ENCODE results near the gene ETS1. TPM values are rescaled to one million over a fixed set of nuclear protein-coding genes. Genes with fewer than 3 reads are reported as not detected.

ETS1 gene
- total RNA-seq, 1 experiment from 2014 or later = 29.9 TPM

GRCh38 chr11:128517451-128518230 lies 69.7 kb downstream of the ETS1 start:
- H3K18ac ChIP-seq (ENCODE audit: insufficient read length, low read depth, low read length) = no peak overlapping the region
- no peak overlapping the region for H2AK5ac ChIP-seq (ENCODE audit: insufficient read length, low read length)
- H3K23ac ChIP-seq (ENCODE audit: insufficient read length, low read depth, low read length) = no peak overlapping the region
- H2BK15ac ChIP-seq (ENCODE audit: low read depth, low read length) = no peak overlapping the region
- DNase-seq = no peak
- Mint-ChIP-seq H3K27me3 (ENCODE audit: low read depth) (peaks cover 10% of the 10 kb centered on the region), H3K27ac (no peak overlapping the region), H3K4me3 (no peak overlapping the region), H3K9me3 (no peaks in the 10 kb centered on the region), H3K4me1 (peaks cover 34 to 37% of the 10 kb centered on the region in 2 experiments), H3K36me3 (ENCODE audit: insufficient read depth in 1 of 3, low read depth in 3 of 3) (no peaks in the 10 kb centered on the region)
- H2AFZ ChIP-seq (ENCODE audit: low read length) = no peak overlapping the region
- H4K8ac ChIP-seq (replicated peaks; ENCODE audit: insufficient read length, low read depth, low read length) = no peak overlapping the region
- no peak overlapping the region for H4K5ac ChIP-seq (ENCODE audit: insufficient read length, low read depth, low read length)
- H2BK120ac ChIP-seq (ENCODE audit: low read depth, low read length, poor library complexity, severe bottlenecking) = no peak overlapping the region
- no peak overlapping the region for H2BK20ac ChIP-seq (ENCODE audit: low read depth, low read length, poor library complexity, severe bottlenecking)
- no peak overlapping the region for H3K56ac ChIP-seq (ENCODE audit: insufficient read length, low read depth, low read length)
- H3K23me2 ChIP-seq (ENCODE audit: insufficient read length, low read depth, low read length, poor library complexity, severe bottlenecking) = peaks cover 7% of the 10 kb centered on the region
- H2BK12ac ChIP-seq (ENCODE audit: insufficient read length, low read depth, low read length) = no peak overlapping the region
- no peaks in the 10 kb centered on the region for H3K9me3 ChIP-seq (ENCODE audit: control insufficient read depth, low read depth, low read length)
- H3K4ac ChIP-seq (ENCODE audit: low read depth, low read length) = no peak overlapping the region
- H3K4me2 ChIP-seq (ENCODE audit: insufficient read depth, insufficient read length, low read length) = no peak overlapping the region
- no peaks in the 10 kb centered on the region for H4K20me1 ChIP-seq (ENCODE audit: control insufficient read depth, insufficient read depth, insufficient read length)
- no peak overlapping the region for H4K91ac ChIP-seq (ENCODE audit: insufficient read length, low read depth, low read length)
- H3K14ac ChIP-seq (ENCODE audit: insufficient read depth, low read length) = no peak overlapping the region
- H3K4me1 ChIP-seq (ENCODE audit: insufficient read depth, low read length) = peaks cover 6% of the 10 kb centered on the region; the same call in 1 of the 2 replicates
- H3K27ac ChIP-seq (ENCODE audit: insufficient read length, low read depth, low read length) = no peak overlapping the region
- H3K79me2 ChIP-seq (ENCODE audit: insufficient read depth, low read length) = peaks cover 2% of the 10 kb centered on the region; the same call in 1 of the 2 replicates
- no peak overlapping the region for H2BK5ac ChIP-seq (ENCODE audit: insufficient read length, low read length)
- H3K27me3 ChIP-seq (ENCODE audit: insufficient read depth, low read length) = peaks cover 3% of the 10 kb centered on the region; the same call in 1 of the 2 replicates
- peak overlapping the region; percentile 18 for H3K9ac ChIP-seq (ENCODE audit: extremely low read depth, insufficient read length, low read length)
- TF ChIP-seq CTCF (conservative IDR thresholded peaks at IDR 0.05) = no peak
- no peak overlapping the region for H3T11ph ChIP-seq (ENCODE audit: low read length)
- no CpG with 5 or more reads among the region's 5 CpGs for WGBS (ENCODE audit: extremely low coverage, insufficient read length, low lambda C conversion rate)
- H3K79me1 ChIP-seq (ENCODE audit: insufficient read depth, low read depth, low read length, poor library complexity, severe bottlenecking) = peaks cover 4% of the 10 kb centered on the region

Measured in H9 (cell line).